HFFc6 (cell line): ENCODE measurements around the gene PKP2. TPM values are rescaled to one million over a fixed set of nuclear protein-coding genes. Genes with fewer than 3 reads are reported as not detected.
A peak's percentile ranks its signal among the peaks of the same experiment; 100 is the strongest.

Experiments used
- DNase-seq: peaks from one replicate; pipeline ENCODE4 v3.0.0-alpha.2; 2018
- H3K27ac Mint-ChIP-seq: 2 replicates; pipeline ENCODE4 v1.8.0; 2020; ENCODE audit warnings: mild to moderate bottlenecking, mixed read lengths
- H3K27me3 Mint-ChIP-seq: 2 replicates; pipeline ENCODE4 v1.8.0; 2021; ENCODE audit warnings: mild to moderate bottlenecking, moderate library complexity, mixed read lengths; ENCODE audit not compliant: insufficient read depth
- H3K36me3 Mint-ChIP-seq: 2 replicates; pipeline ENCODE4 v1.8.0; 2021; ENCODE audit warnings: low read depth, mixed read lengths
- H3K4me1 Mint-ChIP-seq: 2 replicates; pipeline ENCODE4 v1.8.0; 2020; ENCODE audit warnings: low read depth, mixed read lengths
- H3K4me3 Mint-ChIP-seq: 2 replicates; pipeline ENCODE4 v1.8.0; 2020; ENCODE audit warnings: mild to moderate bottlenecking, moderate library complexity, mixed read lengths
- H3K9me3 Mint-ChIP-seq: 2 replicates; pipeline ENCODE4 v1.8.0; 2020; ENCODE audit warnings: mild to moderate bottlenecking, mixed read lengths
- total RNA-seq, 6 experiments: library from RNA; stranded (reverse); fragmentation: NEBNext Ultra II Directional; extraction: Animal tissue kit (Norgen Biotek cat#: 25700); gene quantifications; 2 replicates in 1 of 6; 3 replicates in 5 of 6; pipeline ENCODE4 v1.2.3, GENCODE V29; 2021
- TF ChIP-seq, protein P1 (sequence below): fragments of 200-600 bp; sonication (generic); IDR thresholded peaks from 2 replicates; pipeline ENCODE4 v1.5.0; 2021; ENCODE audit warnings: antibody characterized with exemption, mild to moderate bottlenecking

Gene PKP2
- total RNA-seq, 6 experiments from 2014 or later: 0.17 TPM; not detected in 5

- peak within 1 kb of the TSS; percentile 93 for H3K4me3 Mint-ChIP-seq
- peaks cover 26% of the 10 kb centered on the region for H3K4me1 Mint-ChIP-seq
- TF ChIP-seq, protein P1, sequence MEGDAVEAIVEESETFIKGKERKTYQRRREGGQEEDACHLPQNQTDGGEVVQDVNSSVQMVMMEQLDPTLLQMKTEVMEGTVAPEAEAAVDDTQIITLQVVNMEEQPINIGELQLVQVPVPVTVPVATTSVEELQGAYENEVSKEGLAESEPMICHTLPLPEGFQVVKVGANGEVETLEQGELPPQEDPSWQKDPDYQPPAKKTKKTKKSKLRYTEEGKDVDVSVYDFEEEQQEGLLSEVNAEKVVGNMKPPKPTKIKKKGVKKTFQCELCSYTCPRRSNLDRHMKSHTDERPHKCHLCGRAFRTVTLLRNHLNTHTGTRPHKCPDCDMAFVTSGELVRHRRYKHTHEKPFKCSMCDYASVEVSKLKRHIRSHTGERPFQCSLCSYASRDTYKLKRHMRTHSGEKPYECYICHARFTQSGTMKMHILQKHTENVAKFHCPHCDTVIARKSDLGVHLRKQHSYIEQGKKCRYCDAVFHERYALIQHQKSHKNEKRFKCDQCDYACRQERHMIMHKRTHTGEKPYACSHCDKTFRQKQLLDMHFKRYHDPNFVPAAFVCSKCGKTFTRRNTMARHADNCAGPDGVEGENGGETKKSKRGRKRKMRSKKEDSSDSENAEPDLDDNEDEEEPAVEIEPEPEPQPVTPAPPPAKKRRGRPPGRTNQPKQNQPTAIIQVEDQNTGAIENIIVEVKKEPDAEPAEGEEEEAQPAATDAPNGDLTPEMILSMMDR: peak; percentile 85
- H3K27ac Mint-ChIP-seq: peak within 1 kb of the TSS; percentile 95
- peaks cover 3% of the 10 kb centered on the region for H3K27me3 Mint-ChIP-seq
- H3K36me3 Mint-ChIP-seq: no peaks in the 10 kb centered on the region; the same call in 1 of the 2 replicates
- no peaks in the 10 kb centered on the region for H3K9me3 Mint-ChIP-seq
- peak; percentile 96 for DNase-seq
These were observed 140.7 kb downstream of the PKP2 start, which contains the start of gene YARS2 for GRCh38 chr12:32755654-32756475. Gene YARS2 (minus strand): TSS chr12:32755897. CDS start chr12:32755874, 23 bp downstream.

DNA sequence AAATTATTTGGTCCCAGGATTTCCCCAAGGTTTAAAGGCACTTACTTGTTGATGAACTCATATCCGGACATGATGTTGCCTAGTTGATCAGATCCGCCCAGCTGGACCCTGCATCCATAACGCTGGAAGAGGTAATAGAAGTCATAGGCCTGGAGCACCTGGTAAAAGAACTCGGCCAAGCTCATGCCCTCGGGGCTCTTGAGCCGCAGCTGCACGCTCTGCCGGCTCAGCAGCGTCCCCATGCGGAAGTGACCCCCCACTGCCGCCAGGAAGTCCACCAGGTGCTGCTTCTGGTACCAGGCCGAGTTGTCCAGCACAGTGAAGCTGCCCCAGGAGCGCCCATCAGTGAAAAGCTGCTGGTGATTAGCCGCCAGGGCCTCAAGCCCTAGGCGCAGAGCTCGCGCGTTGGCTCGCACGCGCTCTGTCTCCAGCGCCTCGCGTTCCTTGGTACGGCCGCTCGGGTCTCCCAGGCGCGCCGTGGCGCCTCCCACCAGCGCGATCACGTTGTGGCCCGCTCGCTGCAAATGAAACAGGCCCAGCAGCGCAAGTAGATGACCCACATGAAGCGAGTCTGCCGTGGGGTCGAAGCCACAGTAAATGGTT lies 141.4 kb downstream of the PKP2 start:
- Mint-ChIP-seq H3K36me3 (peaks cover 6% of the 10 kb centered on the region), H3K27me3 (peaks cover 3% of the 10 kb centered on the region), H3K27ac (peak overlapping the region; percentile 95), H3K4me1 (peaks cover 26% of the 10 kb centered on the region), H3K4me3 (peak overlapping the region; percentile 93), H3K9me3 (no peaks in the 10 kb centered on the region)
- DNase-seq: peak; percentile 73
- TF ChIP-seq, protein P1: peak; percentile 86

DNA sequence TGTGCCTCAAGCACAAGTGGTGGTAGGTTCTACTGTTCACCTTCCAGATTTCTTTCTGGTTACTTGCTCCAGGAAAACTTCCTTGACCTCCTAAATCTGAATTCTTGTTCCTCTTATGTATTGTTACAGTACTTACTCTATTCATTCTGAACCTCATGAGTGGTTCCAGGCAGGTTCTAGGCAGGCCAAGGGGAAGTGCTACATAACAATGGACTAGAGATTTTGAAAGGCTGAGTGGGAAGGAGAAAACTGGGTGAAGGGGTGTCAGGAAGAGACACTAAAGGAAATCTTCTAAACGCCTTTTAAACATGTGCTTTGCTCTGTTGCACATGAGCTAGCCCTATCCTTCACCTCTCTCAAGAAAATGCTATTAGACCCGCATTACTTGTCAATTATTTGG lies 142.5 kb downstream of the PKP2 start:
- H3K4me1 Mint-ChIP-seq: peaks cover 26% of the 10 kb centered on the region
- peak overlapping the region; percentile 95 for H3K27ac Mint-ChIP-seq
- peak overlapping the region; percentile 93 for H3K4me3 Mint-ChIP-seq
- DNase-seq: no peak
- TF ChIP-seq, protein P1: no peak
- no peaks in the 10 kb centered on the region for H3K9me3 Mint-ChIP-seq
- H3K27me3 Mint-ChIP-seq: peaks cover 3% of the 10 kb centered on the region
- peaks cover 11% of the 10 kb centered on the region for H3K36me3 Mint-ChIP-seq

DNA sequence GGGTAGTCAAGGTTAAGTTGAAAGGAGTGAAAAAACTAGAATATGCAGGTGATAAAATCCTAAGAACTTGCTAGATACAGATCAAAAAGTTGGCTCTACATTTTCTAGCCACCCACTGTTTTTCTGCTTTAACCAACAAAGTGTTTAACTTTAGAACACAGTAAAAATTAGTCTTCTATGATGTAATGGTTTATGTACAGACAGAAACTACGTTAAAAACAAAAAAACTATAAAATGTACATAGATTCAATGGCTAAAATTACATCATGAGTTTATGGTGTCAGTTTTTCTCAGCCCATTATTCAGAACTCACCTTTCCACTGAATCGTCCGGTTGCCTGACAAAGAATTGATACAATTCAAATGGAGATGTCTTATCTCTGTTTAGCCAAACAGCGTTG lies 143.0 kb downstream of the PKP2 start:
- H3K4me3 Mint-ChIP-seq: peak overlapping the region; percentile 93
- DNase-seq: no peak
- peak overlapping the region; percentile 95 for H3K27ac Mint-ChIP-seq
- TF ChIP-seq, protein P1: no peak
- H3K36me3 Mint-ChIP-seq: peaks cover 11% of the 10 kb centered on the region
- peaks cover 3% of the 10 kb centered on the region for H3K27me3 Mint-ChIP-seq
- H3K4me1 Mint-ChIP-seq: peaks cover 26% of the 10 kb centered on the region
- no peaks in the 10 kb centered on the region for H3K9me3 Mint-ChIP-seq

DNA sequence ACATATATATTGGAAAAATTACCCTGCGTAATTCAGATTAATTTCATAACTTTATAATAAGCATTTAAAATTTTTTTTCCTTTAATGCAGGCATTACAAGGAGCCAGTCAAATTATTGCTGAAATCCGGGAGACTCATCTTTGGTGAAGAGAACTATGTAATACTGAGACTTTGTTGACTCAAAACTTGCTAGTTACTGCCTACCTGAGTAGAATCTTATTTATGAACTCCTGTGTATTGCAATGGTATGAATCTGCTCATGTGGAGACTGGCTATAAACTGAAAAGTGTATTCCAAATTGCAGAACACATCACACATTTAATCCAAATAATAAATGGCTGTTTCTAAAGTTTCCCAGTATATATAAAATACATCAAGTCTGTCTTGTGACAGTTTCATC lies 153.3 kb downstream of the PKP2 start:
- TF ChIP-seq, protein P1: no peak
- peaks cover 30% of the 10 kb centered on the region; the same call in 1 of the 2 replicates for H3K36me3 Mint-ChIP-seq

More for the DNA sequence above, 153.3 kb downstream of the PKP2 start:
- Mint-ChIP-seq H3K27ac (no peak overlapping the region), H3K9me3 (no peaks in the 10 kb centered on the region), H3K4me3 (no peak overlapping the region), H3K4me1 (no peaks in the 10 kb centered on the region), H3K27me3 (no peaks in the 10 kb centered on the region)
- no peak for DNase-seq
